HepG2 (cell line): ENCODE results near the gene TACC2. TPM values are rescaled to one million over a fixed set of nuclear protein-coding genes. Genes with fewer than 3 reads are reported as not detected.

Experiments
- ATF7 ChIP-seq, 2 experiments: fragments of 450-650 bp in 1 of 2; sonication (generic) in 1 of 2; formaldehyde crosslinking in 1 of 2; IDR thresholded peaks; 2 replicates each; pipeline versions ENCODE4 v1.4.0 to v1.6.1; 2016 to 2020; ENCODE audit warnings: antibody characterized with exemption in 1 of 2, mild to moderate bottlenecking in 1 of 2, missing genetic modification reagents in 1 of 2
- CBX1 ChIP-seq: IDR thresholded peaks from one replicate; pipeline ENCODE4 v1.6.1; 2016; ENCODE audit warnings: antibody characterized with exemption, low read depth
- HNRNPLL ChIP-seq: fragments of 200-400 bp; formaldehyde crosslinking; IDR thresholded peaks from 2 replicates; pipeline ENCODE4 v1.6.1; 2017; ENCODE audit warnings: mild to moderate bottlenecking, low read depth, low read length; ENCODE audit not compliant: poor library complexity, severe bottlenecking
- PLSCR1 ChIP-seq: sonication (generic); formaldehyde crosslinking; IDR thresholded peaks from 2 replicates; pipeline ENCODE4 v1.5.0; 2020; ENCODE audit warnings: missing genetic modification reagents, mild to moderate bottlenecking, borderline replicate concordance
- PRDM4 ChIP-seq: sonication (generic); formaldehyde crosslinking; IDR thresholded peaks from 2 replicates; pipeline ENCODE4 v1.9.0; 2021; ENCODE audit warnings: missing genetic modification reagents, borderline replicate concordance
- RXRB ChIP-seq: IDR thresholded peaks from 2 replicates; pipeline ENCODE4 v1.6.1; 2016; ENCODE audit warnings: borderline replicate concordance, missing genetic modification reagents, missing compliant biosample characterization
- SRSF1 ChIP-seq: fragments of 200-400 bp; formaldehyde crosslinking; optimal IDR thresholded peaks from 2 replicates; pipeline ENCODE3; 2017; ENCODE audit warnings: mild to moderate bottlenecking, low read depth, low read length, moderate library complexity
- ZBTB34 ChIP-seq: sonication (generic); formaldehyde crosslinking; IDR thresholded peaks from 2 replicates; pipeline ENCODE4 v1.8.0; 2022; ENCODE audit warnings: mild to moderate bottlenecking, missing genetic modification reagents
- ZBTB40 ChIP-seq, 2 experiments: fragments of 450-650 bp in 1 of 2; sonication (generic) in 1 of 2; formaldehyde crosslinking in 1 of 2; IDR thresholded peaks; 2 replicates each; pipeline versions ENCODE4 v1.6.1 to v1.8.0; 2016 to 2022; ENCODE audit warnings: antibody characterized with exemption in 1 of 2, mild to moderate bottlenecking in 1 of 2, missing genetic modification reagents in 1 of 2
- ZKSCAN5 ChIP-seq: sonication (generic); formaldehyde crosslinking; IDR thresholded peaks from 2 replicates; pipeline ENCODE4 v1.5.1; 2020; ENCODE audit warnings: mild to moderate bottlenecking, missing genetic modification reagents
- ZNF225 ChIP-seq: sonication (generic); formaldehyde crosslinking; IDR thresholded peaks from 2 replicates; pipeline ENCODE4 v1.4.0; 2020; ENCODE audit warnings: mild to moderate bottlenecking, missing genetic modification reagents
- ZNF33B ChIP-seq: sonication (generic); formaldehyde crosslinking; IDR thresholded peaks from 2 replicates; pipeline ENCODE4 v1.5.1; 2020; ENCODE audit warnings: mild to moderate bottlenecking, missing genetic modification reagents
- ZNF569 ChIP-seq: sonication (generic); formaldehyde crosslinking; IDR thresholded peaks from 2 replicates; pipeline ENCODE4 v1.5.0; 2020; ENCODE audit warnings: mild to moderate bottlenecking, missing genetic modification reagents, moderate library complexity, borderline replicate concordance
- ZNF766 ChIP-seq: sonication (generic); formaldehyde crosslinking; IDR thresholded peaks from 2 replicates; pipeline ENCODE4 v1.5.0; 2020; ENCODE audit warnings: missing genetic modification reagents, borderline replicate concordance
- polyA plus RNA-seq, 8 experiments: library from polyadenylated mRNA; depleted of rRNA in 3 of 8; stranded (reverse) in 7 of 8; unstranded in 1 of 8; fragments of >200 nt; fragmentation: Illumina TruSeq in 4 of 8; extraction: Trizol in 4 of 8; gene quantifications; 2 replicates each; pipeline versions ENCODE4 v1.2.1 to v1.2.3, GENCODE V29; 2011 to 2016; ENCODE audit warnings: low read depth in 4 of 8, missing spikeins in 1 of 8, mixed read lengths in 1 of 8; ENCODE audit not compliant: insufficient read depth in 1 of 8
- total RNA-seq, 5 experiments: library from RNA; depleted of rRNA; stranded (reverse); fragments of >200 nt; fragmentation: Illumina TruSeq; extraction: Trizol; gene quantifications; 2 replicates each; pipeline ENCODE4 v1.2.3, GENCODE V29; 2016; ENCODE audit warnings: low read depth in 1 of 5

TACC2 gene
- total and polyA plus RNA-seq, 2 of the 13 experiments (the other 11 are each of a cell fraction or from before 2014, with no cell fraction given), result 11.8 to 16.0 TPM

GRCh38 chr10:122056431-122057094 lies 67.6 kb downstream of the TACC2 start (continued):
- TF ChIP-seq ZBTB40 (IDR thresholded peaks at IDR 0.05) (no peak), ZBTB40 (CRISPR knock-in tag; IDR thresholded peaks at IDR 0.05) (peak; percentile 73; the same call in 1 of the 2 replicates), PRDM4 (CRISPR knock-in tag) (no peak), ZNF225 (no peak), HNRNPLL (no peak), ATF7 (IDR thresholded peaks at IDR 0.05) (no peak), ATF7 (CRISPR knock-in tag; IDR thresholded peaks at IDR 0.05) (no peak), ZNF766 (no peak), ZNF33B (CRISPR knock-in tag) (no peak), ZNF569 (no peak), SRSF1 (no peak), ZBTB34 (no peak), PLSCR1 (no peak), ZKSCAN5 (no peak), CBX1 (no peak), RXRB (CRISPR knock-in tag) (peak; percentile 86)
